Activated gamma-delta T cell (primary cell): ENCODE measurements around the gene SLC10A3.

Source experiments
- DNase-seq: peaks from one replicate; lab custom pipeline; 2025; lab: John Stamatoyannopoulos, UW
- total RNA-seq, 2 donors: gene quantifications; one replicate each; lab custom pipeline; 2026; lab: John Stamatoyannopoulos, UW

Gene SLC10A3
- 26.3 to 29.1 reads per million in 2 donors for total RNA-seq

- peak; percentile 90 for DNase-seq
Measured at GRCh38 chrX:154490414-154491083, at the start of gene SLC10A3. TSS of gene SLC10A3 (minus strand) at chrX:154490629. CDS start at chrX:154488940, 1,689 bp downstream.

- no peak for DNase-seq
Measured at GRCh38 chrX:154539077-154539476, 48.6 kb upstream of the SLC10A3 start.

- no peak for DNase-seq
Measured at GRCh38 chrX:154535892-154536291, 45.5 kb upstream of the SLC10A3 start.

GRCh38 chrX:154534526-154535322 lies 44.3 kb upstream of the SLC10A3 start:
- peak; percentile 85 for DNase-seq

GRCh38 chrX:154532690-154533089 lies 42.3 kb upstream of the SLC10A3 start:
- DNase-seq: no peak

GRCh38 chrX:154531626-154532025 lies 41.2 kb upstream of the SLC10A3 start:
- DNase-seq: no peak

- no peak for DNase-seq
Measured at GRCh38 chrX:154530286-154530685, 39.9 kb upstream of the SLC10A3 start.

GRCh38 chrX:154529206-154529612 lies 38.8 kb upstream of the SLC10A3 start:
- no peak for DNase-seq

- no peak for DNase-seq
Measured at GRCh38 chrX:154526901-154527675, 36.7 kb upstream of the SLC10A3 start.

- no peak for DNase-seq
Measured at GRCh38 chrX:154525606-154526490, 35.4 kb upstream of the SLC10A3 start.

GRCh38 chrX:154519389-154519788 lies 29.0 kb upstream of the SLC10A3 start:
- DNase-seq: no peak

GRCh38 chrX:154517101-154517781 lies 26.8 kb upstream of the SLC10A3 start:
- DNase-seq: no peak

- DNase-seq: no peak
Measured at GRCh38 chrX:154516656-154517100, 26.2 kb upstream of the SLC10A3 start.

- peak; percentile 88 for DNase-seq
Measured at GRCh38 chrX:154515966-154516655, 25.7 kb upstream of the SLC10A3 start, which contains the start of gene FAM3A. TSS of gene FAM3A (minus strand) at chrX:154516232. CDS start at chrX:154515772, 460 bp downstream.

- no peak for DNase-seq
Measured at GRCh38 chrX:154515090-154515965, 24.9 kb upstream of the SLC10A3 start.

- no peak for DNase-seq
Measured at GRCh38 chrX:154513716-154514115, 23.3 kb upstream of the SLC10A3 start.

GRCh38 chrX:154512879-154513553 lies 22.6 kb upstream of the SLC10A3 start:
- no peak for DNase-seq

GRCh38 chrX:154511761-154512160 lies 21.3 kb upstream of the SLC10A3 start:
- no peak for DNase-seq
